ENCODE results near the gene GPSM3.
"Not testable (repeated sequence)": the region's sequence is repeated elsewhere in the genome, so short reads cannot be mapped to it uniquely, and the experiment has no call there.

The GPSM3 gene

DNA sequence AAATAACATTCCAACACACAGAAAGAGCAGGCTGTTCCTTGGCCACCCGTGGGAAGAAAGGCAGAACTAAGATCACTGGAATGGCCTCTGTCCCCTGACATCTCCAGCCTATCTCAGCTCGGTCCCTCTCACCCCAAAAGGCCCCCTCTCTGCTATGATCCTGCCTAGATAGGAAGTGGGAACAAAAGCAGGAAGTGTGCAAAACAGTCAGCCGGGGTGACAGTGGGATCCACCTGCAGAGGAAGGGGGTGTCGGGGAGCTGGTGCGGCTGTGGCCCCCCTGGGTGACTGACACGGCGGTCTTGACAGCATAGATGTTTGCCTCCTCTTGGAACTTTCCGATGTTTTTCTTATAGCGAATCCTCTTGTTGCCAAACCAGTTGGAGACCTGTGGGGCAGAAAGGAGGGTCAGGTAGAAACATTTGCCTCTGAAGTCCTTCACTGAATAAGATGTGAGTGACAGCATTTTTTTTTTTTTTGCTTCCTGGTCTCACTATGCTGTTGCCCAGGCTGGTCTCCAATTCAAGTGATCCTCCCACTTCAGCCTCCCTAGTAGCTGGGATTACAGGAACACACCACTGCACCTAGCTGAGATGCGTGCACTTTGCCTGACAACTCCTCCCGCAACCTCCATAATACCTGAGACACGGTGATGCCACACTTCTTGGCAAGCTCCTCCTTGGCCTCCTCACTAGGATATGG is 5.3 kb downstream of the GPSM3 start:
- DNase-seq (ENCODE audit: low read depth): no peak

GRCh38 chr6:32186151-32186840 is 6.1 kb downstream of the GPSM3 start:
- DNase-seq (ENCODE audit: low read depth): not testable (repeated sequence)

DNA sequence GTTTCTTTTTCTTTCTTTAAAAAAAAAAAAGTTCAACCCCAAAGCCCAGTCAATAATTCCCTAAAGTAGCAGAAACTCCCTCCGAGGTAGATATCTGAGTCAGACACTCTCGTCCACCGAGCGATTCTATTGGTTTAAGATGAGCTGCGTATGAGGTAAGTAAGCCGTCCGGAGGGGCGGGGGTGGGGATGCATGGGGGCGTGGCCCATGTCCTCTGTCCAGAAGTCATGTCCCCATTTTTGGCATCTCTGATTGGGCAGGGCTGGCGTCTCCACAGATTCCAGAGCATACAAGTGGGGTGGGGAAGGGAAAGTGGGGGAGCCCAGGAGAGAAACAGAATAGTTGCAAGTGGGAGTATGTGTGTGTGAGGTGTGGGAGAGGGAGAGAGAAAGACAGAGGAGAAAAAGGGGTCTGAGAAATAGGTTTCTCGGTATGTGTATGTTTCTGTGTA is 6.7 kb downstream of the GPSM3 start:
- peak; percentile 93 for DNase-seq (ENCODE audit: low read depth)

DNA sequence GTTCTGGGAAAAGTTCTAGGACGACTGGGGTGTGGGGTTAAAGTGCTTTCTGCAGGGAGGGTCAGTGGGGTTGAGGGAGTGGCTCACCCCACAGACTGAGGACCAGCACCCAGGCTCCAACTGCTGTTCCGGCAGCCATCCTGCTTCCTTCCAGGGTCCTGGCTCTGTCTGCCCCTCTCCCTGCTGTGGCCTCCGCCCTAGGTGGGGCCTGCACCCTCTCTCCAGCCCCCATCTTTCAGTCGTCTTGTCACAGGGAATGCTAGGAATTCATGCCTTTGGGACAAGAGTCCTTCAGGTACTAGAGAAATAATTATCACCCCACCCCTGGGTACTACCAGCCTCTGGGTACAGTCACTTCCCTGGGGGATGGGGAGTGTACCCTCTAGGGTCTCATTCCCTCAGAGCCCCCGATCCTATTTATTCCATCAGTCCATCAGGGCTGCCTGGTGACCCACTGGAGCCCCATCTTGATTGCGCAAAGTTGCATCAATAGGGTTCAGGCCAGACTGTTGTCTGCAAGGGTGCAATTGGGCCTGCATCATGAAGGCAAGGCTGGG is 8.3 kb downstream of the GPSM3 start, which contains the start of gene AGER:
Gene AGER (minus strand): TSS at position 170 of the 557 bp plus-strand sequence. CDS start 31 bp downstream, at position 139.
- no peak for DNase-seq (ENCODE audit: low read depth)

GRCh38 chr6:32183483-32184083 is 8.9 kb downstream of the GPSM3 start:
- DNase-seq (ENCODE audit: low read depth): no peak

GRCh38 chr6:32183030-32183429 is 9.4 kb downstream of the GPSM3 start:
- DNase-seq (ENCODE audit: low read depth): no peak

DNA sequence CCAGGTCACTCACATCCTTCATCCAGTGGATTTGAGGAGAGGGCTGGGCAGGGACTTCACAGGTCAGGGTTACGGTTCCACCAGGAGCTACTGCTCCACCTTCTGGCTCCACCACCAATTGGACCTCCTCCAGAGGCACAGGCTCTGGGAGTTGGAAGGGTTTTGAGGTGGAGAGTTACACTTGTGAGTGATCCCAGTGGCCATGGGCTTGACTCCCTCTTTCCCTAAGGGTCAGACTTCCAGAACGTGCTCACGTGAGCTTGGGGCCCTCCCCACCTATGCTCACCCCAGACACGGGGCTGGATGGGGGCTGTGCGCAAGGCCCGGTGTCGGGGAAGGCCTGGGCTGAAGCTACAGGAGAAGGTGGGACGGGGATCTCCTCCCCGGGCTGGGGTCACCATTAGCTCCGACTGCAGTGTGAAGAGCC is 9.9 kb downstream of the GPSM3 start:
- DNase-seq (ENCODE audit: low read depth): no peak

DNA sequence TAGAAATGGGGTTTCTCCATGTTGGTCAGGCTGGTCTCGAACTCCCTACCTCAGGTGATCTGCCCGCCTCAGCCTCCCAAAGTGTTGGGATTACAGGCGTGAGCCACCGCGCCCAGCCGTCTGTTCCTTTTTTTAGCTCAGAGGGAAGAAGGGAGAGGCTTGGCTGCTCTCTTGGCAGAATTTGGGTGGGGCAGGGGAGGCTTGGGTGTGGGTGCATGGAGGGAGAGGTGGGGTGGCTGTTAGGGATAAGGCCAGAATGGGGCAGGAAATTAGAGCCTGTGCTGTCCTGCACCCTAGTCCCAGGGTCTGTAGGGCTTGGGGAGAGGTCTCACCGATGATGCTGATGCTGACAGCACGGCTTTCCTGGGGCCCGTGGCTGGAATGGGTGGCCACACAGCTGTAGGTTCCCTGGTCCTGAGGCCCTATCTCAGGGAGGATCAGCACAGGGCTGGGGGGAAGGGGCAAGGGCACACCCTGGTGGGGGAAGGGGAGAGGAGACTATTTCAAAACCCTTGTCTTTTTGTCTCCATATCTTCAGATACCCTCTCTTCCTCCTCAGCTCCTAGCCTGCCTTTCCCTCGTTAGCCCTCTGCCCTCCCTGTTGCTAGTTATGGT is 10.4 kb downstream of the GPSM3 start:
- DNase-seq (ENCODE audit: low read depth): no peak

DNA sequence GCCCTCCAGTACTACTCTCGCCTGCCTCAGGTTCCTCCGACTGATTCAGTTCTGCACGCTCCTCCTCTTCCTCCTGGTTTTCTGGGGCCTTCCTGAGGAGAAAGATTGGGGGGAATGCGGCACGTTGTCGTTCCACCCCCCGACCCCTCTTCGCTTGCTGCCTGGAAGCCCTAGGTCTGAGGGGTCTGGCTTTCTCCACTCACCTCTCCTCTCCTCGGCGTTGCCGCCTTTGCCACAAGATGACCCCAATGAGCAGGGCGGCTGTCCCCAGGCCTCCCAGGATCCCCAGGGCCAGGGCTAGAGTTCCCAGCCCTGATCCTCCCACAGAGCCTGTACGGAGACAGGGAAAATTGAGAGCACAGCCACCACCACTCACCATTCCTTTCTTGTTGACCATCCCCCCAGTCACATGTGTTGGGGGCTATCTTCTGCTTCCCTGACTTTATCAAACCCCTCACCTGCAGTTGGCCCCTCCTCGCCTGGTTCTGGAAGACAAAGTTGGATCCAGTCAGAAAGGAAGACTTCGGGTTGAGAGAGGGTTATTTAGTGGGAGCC is 11.2 kb downstream of the GPSM3 start:
- no peak for DNase-seq (ENCODE audit: low read depth)

- DNase-seq (ENCODE audit: low read depth): no peak
Measured at GRCh38 chr6:32179766-32180405, 12.6 kb downstream of the GPSM3 start.

DNA sequence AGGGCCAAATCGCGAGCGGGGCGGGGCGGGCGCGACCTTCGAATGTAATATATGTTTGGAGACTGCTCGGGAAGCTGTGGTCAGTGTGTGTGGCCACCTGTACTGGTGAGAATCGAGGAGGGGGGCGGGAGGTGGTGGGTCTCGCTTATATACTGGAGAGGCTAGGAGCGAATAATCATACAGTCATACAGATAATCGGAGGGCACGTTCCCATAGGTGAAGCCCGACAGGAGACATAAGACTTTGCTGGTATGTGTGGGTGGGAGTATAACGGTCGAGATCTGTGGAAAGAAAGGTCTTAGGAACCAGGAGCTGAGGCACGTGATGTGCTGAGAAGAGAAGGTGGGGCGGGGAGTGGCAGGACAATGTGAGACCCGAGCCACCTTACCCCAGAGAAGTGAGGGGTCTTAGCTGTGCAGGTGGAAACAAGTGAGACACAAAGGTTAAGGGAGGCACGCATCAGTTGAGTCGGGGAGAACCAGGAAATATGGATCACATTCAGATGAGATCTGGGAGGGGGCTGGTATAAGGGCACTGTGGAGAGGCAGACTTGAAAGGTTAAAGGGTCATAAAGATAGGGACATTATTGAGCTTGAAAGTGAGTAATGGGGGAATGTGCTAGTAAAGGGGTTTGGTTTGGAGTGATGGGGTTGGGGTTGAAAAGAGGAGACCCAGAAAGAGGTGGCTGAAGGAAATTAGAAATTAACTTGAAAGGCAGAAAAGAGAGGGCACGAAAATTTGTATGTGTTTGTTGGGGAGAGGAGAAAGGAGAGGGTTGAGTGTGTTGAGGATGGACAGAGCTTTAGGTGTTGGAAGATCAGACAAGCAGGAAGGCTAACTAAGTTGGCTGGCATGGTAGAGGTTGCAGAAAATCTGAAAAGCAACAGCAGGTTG is 13.6 kb downstream of the GPSM3 start:
- peak; percentile 24 for DNase-seq (ENCODE audit: low read depth)

DNA sequence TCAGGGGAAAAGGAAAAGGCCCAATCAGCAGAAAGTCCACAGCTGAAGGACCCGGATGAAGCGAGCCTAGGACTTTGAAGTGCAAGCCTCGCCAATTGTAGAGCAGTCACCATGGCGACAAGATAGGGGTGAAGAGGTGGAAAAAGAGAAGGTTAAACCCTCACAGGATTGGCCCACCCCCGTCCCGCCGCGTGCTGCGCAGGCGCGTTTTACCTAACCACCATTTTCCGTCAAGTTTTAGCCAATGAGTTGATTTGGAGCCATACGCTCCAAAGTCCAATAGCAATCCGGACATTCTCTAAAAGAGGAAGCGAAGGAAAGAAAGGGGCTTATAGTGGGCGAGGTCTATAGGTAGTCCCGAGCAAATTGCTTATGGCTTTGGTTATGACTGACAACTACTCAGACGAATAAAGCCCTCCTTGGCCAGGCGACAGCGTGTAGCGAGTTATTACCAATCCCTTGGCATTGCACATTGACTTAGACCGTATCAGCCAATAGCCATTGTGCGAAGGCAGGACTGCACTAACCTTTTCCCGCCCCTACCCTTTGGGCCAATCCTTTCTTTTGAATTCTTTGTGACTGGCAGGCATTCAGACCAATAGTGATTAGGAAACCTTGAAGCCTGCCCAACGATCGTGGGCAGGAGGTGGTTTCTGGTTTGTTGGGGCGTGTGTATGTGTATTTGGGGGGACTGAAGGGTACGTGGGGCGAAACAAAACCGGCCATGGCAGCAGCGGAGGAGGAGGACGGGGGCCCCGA is 14.5 kb downstream of the GPSM3 start, which contains the start of gene RNF5:
Gene RNF5 (plus strand): TSS at position 618 of the 759 bp plus-strand sequence. CDS start 107 bp downstream, at position 725.
- DNase-seq (ENCODE audit: low read depth): peak; percentile 100

- peak; percentile 78 for DNase-seq (ENCODE audit: low read depth)
Measured at GRCh38 chr6:32177183-32177787, 15.2 kb downstream of the GPSM3 start.

GRCh38 chr6:32176476-32177182 is 15.8 kb downstream of the GPSM3 start:
- DNase-seq (ENCODE audit: low read depth): peak; percentile 79

DNA sequence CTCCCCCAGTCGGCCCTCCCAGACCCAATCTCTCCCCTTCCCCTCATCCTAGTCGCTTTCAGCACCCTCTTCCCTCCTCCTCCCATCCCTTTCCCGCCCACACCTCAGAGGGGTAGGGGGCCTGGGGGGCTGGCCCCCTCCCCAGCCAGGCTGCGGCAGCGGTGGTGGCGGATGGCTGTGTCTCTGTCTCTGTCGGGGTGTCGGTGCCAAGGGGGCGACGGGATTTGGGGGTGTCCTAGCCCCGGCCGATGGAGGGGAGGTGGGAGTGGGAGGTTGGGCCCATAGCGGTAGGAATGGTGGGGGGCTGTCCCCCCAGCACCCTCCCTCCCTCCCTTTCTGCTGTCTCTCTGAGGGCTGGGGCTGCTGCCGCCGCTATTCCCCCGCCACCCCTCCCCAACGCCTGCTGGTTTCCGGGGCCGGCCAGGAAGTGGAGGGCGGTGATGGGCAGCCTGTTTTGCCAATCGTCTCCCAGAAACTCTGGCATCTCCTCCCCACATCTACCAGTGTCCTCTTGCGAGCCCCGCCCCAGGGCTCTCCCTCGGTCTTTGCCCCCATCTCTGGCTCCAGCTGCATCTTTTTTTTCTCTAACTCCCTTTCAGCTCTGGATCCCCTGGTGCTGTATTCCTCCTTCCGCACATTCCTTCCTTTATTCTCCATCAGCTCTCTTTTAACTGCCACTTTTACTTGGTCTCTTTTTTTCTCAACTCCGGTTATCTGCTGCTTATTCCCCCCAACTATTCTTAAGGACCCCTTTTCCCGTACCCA is 16.6 kb downstream of the GPSM3 start, which contains the start of gene AGPAT1:
Gene AGPAT1 (minus strand): TSS at position 374 of the 765 bp plus-strand sequence. CDS start 4,588 bp downstream, outside the sequence.
- peak; percentile 98 for DNase-seq (ENCODE audit: low read depth)

DNA sequence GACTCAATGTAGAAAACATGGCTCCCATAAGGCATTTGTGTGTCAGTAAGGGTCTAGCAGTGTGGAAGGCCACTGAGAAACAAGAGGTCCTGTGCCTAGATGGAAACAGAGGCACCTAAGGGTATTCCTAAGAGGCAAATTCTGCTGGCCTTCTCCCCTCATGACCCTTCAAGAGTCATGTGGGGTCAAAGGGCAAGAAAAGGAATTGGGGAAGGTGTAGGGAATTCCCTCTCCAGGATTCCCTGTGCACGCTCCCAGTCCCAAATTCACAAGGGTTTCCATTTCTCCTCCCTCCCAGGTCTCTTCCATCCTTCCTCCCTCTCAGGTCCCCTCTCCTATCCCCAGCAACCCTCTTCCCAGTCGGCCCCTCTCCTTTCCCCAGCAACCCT is 17.1 kb downstream of the GPSM3 start:
- DNase-seq (ENCODE audit: low read depth): no peak

GRCh38 chr6:32174416-32174815 is 18.0 kb downstream of the GPSM3 start:
- no peak for DNase-seq (ENCODE audit: low read depth)
